ENCODE results near the gene ARHGEF25. TPM values are rescaled to one million over a fixed set of nuclear protein-coding genes. Genes with fewer than 3 reads are reported as not detected.
A peak's percentile ranks its signal among the peaks of the same experiment; 100 is the strongest.

ARHGEF25 gene
- total and polyA plus RNA-seq, 4 donors, result 65.6 to 253 (median 72.5) TPM

DNA sequence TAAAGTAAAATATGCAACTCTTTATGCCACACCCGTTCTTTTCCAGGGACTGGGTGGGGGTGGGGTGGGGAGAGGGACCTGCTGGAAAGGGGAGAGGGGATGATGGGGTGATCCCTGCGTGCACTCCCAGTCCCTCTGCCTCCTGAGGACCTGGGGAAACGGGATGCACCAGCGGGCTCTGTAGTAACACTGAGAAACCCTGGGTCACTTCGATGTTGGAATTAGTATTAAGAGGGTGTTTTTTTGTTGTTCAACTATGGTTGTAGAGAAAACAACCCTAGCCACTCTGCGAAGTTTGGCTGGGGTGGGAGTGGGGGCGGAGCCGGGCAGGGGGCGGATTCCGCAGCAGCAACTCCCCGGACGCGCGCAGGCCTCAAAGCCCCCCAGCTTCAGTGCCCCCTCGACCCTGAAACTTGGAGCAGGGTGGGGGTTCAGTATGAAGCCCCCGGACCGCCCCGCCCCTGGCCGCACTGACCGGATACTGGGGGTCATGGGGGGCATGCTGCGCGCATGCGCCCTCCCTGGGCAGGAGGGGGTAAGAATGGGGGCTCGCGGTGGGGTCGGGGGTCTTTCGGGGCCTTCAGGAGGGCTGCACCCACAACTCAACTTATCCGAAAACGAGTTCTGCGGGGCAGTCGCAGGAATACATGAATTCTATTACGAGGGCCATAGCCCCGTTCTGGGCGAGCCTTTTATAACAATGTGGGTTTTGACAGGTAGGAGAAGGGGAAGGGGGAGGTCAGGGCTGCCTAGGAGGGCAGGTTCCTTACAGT is 1.3 kb upstream of the ARHGEF25 start:
- ATAC-seq (ENCODE audit: low FRiP score) (peak; percentile 30), DNase-seq (no peak)
- no peaks in the 10 kb centered on the region for H3K27me3 ChIP-seq (ENCODE audit: control insufficient read depth in 1 of 2, insufficient read depth in 2 of 2, low read length in 1 of 2)
- WGBS, 2 donors, result 3 to 7% methylated on average over 32 to 34 of the region's 34 CpGs
- no peaks in the 10 kb centered on the region for H3K4me1 ChIP-seq (ENCODE audit: control insufficient read depth in 1 of 2, insufficient read depth in 2 of 2, low read length in 2 of 2)
- H3K27ac ChIP-seq (ENCODE audit: low read depth in 1 of 2, low read length in 2 of 2), result peak overlapping the region; percentile 77 to 84
- no peaks in the 10 kb centered on the region for H3K36me3 ChIP-seq (ENCODE audit: control insufficient read depth in 1 of 2, insufficient read depth in 2 of 2, low read length in 1 of 2)
- H3K9me3 ChIP-seq (ENCODE audit: control insufficient read depth, low read length), result no peaks in the 10 kb centered on the region
- H3K4me3 ChIP-seq (ENCODE audit: low read length in 2 of 2), result peak overlapping the region; percentile 23 to 86
- intact Hi-C loops (cut with DNase I), result no loop called here

- intact Hi-C loops (cut with DNase I), result no loop called here
- 1 to 3% methylated on average over 29 of the region's 29 CpGs for WGBS, 2 donors
Measured at GRCh38 chr12:57610554-57611107, 604 bp upstream of the ARHGEF25 start.

GRCh38 chr12:57611827-57612710 is 834 bp downstream of the ARHGEF25 start:
- no peak for DNase-seq
- no peaks in the 10 kb centered on the region for H3K9me3 ChIP-seq (ENCODE audit: control insufficient read depth, low read length)
- intact Hi-C loops (cut with DNase I), result no loop called here
- WGBS, 2 donors, result 7 to 10% methylated on average over 12 to 23 of the region's 23 CpGs
- no peaks in the 10 kb centered on the region for H3K4me1 ChIP-seq (ENCODE audit: control insufficient read depth in 1 of 2, insufficient read depth in 2 of 2, low read length in 2 of 2)
- ATAC-seq (ENCODE audit: low FRiP score), result no peak
- H3K27ac ChIP-seq (ENCODE audit: low read depth in 1 of 2, low read length in 2 of 2), result no peak overlapping the region
- peaks cover 0 to 7% of the 10 kb centered on the region in 2 donors for H3K36me3 ChIP-seq (ENCODE audit: control insufficient read depth in 1 of 2, insufficient read depth in 2 of 2, low read length in 1 of 2)
- no peaks in the 10 kb centered on the region for H3K27me3 ChIP-seq (ENCODE audit: control insufficient read depth in 1 of 2, insufficient read depth in 2 of 2, low read length in 1 of 2)
- H3K4me3 ChIP-seq (ENCODE audit: low read length in 2 of 2), result peak overlapping the region; percentile 62 to 86

More at GRCh38 chr12:57610554-57611107, 604 bp upstream of the ARHGEF25 start:
- Histone ChIP-seq H3K4me1 (ENCODE audit: control insufficient read depth in 1 of 2, insufficient read depth in 2 of 2, low read length in 2 of 2) (no peaks in the 10 kb centered on the region), H3K27ac (ENCODE audit: low read depth in 1 of 2, low read length in 2 of 2) (peak overlapping the region; percentile 77 to 87), H3K9me3 (ENCODE audit: control insufficient read depth, low read length) (no peaks in the 10 kb centered on the region), H3K4me3 (ENCODE audit: low read length in 2 of 2) (peak overlapping the region; percentile 62 to 86), H3K36me3 (ENCODE audit: control insufficient read depth in 1 of 2, insufficient read depth in 2 of 2, low read length in 1 of 2) (peaks cover 0 to under 1% of the 10 kb centered on the region in 2 donors), H3K27me3 (ENCODE audit: control insufficient read depth in 1 of 2, insufficient read depth in 2 of 2, low read length in 1 of 2) (no peaks in the 10 kb centered on the region)
- peak; percentile 75 for ATAC-seq (ENCODE audit: low FRiP score)
- peak; percentile 81 to 92 for DNase-seq

- no peak overlapping the region for H3K4me3 ChIP-seq (ENCODE audit: low read length in 2 of 2)
- 88 to 89% methylated on average over 10 of the region's 10 CpGs for WGBS, 2 donors
- intact Hi-C loops (cut with DNase I), result no loop called here
- DNase-seq (no peak), ATAC-seq (ENCODE audit: low FRiP score) (no peak)
- no peak overlapping the region for H3K27ac ChIP-seq (ENCODE audit: low read depth in 1 of 2, low read length in 2 of 2)
- no peaks in the 10 kb centered on the region for H3K27me3 ChIP-seq (ENCODE audit: control insufficient read depth in 1 of 2, insufficient read depth in 2 of 2, low read length in 1 of 2)
- H3K4me1 ChIP-seq (ENCODE audit: control insufficient read depth in 1 of 2, insufficient read depth in 2 of 2, low read length in 2 of 2), result no peaks in the 10 kb centered on the region
- no peaks in the 10 kb centered on the region for H3K9me3 ChIP-seq (ENCODE audit: control insufficient read depth, low read length)
- H3K36me3 ChIP-seq (ENCODE audit: control insufficient read depth in 1 of 2, insufficient read depth in 2 of 2, low read length in 1 of 2), result peaks cover 0 to 7% of the 10 kb centered on the region in 2 donors
Measured at GRCh38 chr12:57612711-57613426, 1.6 kb downstream of the ARHGEF25 start.

DNA sequence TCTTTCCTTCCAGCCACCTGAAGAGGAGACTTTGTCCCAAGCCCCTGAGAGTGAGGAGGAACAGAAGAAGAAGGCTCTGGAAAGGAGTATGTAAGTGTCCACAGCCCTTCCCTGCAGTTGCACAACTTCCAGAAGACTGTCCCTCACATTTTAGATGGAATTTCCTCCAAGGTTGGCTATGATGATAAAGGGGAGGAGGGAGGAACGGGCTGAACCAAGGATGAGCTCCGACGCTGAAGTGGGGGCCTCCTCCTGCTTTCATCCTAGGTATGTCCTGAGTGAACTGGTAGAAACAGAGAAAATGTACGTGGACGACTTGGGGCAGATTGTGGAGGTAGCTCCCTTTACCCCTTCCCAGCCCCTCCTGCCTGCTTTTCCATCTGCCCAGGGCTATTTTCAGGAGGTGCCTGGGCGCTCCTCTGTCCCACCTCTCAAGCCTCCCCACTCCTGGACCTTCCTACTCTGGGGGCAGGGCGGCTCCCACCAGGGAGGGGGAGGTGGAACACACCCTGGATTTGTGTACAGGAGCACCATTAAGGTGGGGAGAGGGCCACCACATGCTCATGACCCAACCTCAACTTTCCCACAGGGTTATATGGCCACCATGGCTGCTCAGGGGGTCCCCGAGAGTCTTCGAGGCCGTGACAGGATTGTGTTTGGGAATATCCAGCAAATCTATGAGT is 2.3 kb downstream of the ARHGEF25 start:
- WGBS, 2 donors, result 84 to 89% methylated on average over 10 of the region's 10 CpGs

GRCh38 chr12:57614178-57614947 is 3.1 kb downstream of the ARHGEF25 start:
- Histone ChIP-seq H3K27ac (ENCODE audit: low read depth in 1 of 2, low read length in 2 of 2) (no peak overlapping the region), H3K4me1 (ENCODE audit: control insufficient read depth in 1 of 2, insufficient read depth in 2 of 2, low read length in 2 of 2) (no peaks in the 10 kb centered on the region), H3K27me3 (ENCODE audit: control insufficient read depth in 1 of 2, insufficient read depth in 2 of 2, low read length in 1 of 2) (no peaks in the 10 kb centered on the region), H3K36me3 (ENCODE audit: control insufficient read depth in 1 of 2, insufficient read depth in 2 of 2, low read length in 1 of 2) (peaks cover 0 to 7% of the 10 kb centered on the region in 2 donors), H3K4me3 (ENCODE audit: low read length in 2 of 2) (no peak overlapping the region), H3K9me3 (ENCODE audit: control insufficient read depth, low read length) (no peaks in the 10 kb centered on the region)
- intact Hi-C loops (cut with DNase I), result no loop called here
- ATAC-seq (ENCODE audit: low FRiP score), result no peak
- DNase-seq, result no peak
- 61 to 65% methylated on average over 14 of the region's 14 CpGs for WGBS, 2 donors

More for the DNA sequence above, 2.3 kb downstream of the ARHGEF25 start:
- DNase-seq, result no peak
- Histone ChIP-seq H3K27ac (ENCODE audit: low read depth in 1 of 2, low read length in 2 of 2) (no peak overlapping the region), H3K4me1 (ENCODE audit: control insufficient read depth in 1 of 2, insufficient read depth in 2 of 2, low read length in 2 of 2) (no peaks in the 10 kb centered on the region), H3K27me3 (ENCODE audit: control insufficient read depth in 1 of 2, insufficient read depth in 2 of 2, low read length in 1 of 2) (no peaks in the 10 kb centered on the region), H3K9me3 (ENCODE audit: control insufficient read depth, low read length) (no peaks in the 10 kb centered on the region), H3K36me3 (ENCODE audit: control insufficient read depth in 1 of 2, insufficient read depth in 2 of 2, low read length in 1 of 2) (peaks cover 0 to 7% of the 10 kb centered on the region in 2 donors), H3K4me3 (ENCODE audit: low read length in 2 of 2) (no peak overlapping the region)
- no peak for ATAC-seq (ENCODE audit: low FRiP score)
- intact Hi-C loops (cut with DNase I), result no loop called here

- intact Hi-C loops (cut with DNase I), result no loop called here
- no peak for DNase-seq
- H3K27me3 ChIP-seq (ENCODE audit: control insufficient read depth in 1 of 2, insufficient read depth in 2 of 2, low read length in 1 of 2), result no peaks in the 10 kb centered on the region
- no peaks in the 10 kb centered on the region for H3K9me3 ChIP-seq (ENCODE audit: control insufficient read depth, low read length)
- H3K4me1 ChIP-seq (ENCODE audit: control insufficient read depth in 1 of 2, insufficient read depth in 2 of 2, low read length in 2 of 2), result no peaks in the 10 kb centered on the region
- H3K27ac ChIP-seq (ENCODE audit: low read depth in 1 of 2, low read length in 2 of 2), result no peak overlapping the region
- H3K4me3 ChIP-seq (ENCODE audit: low read length in 2 of 2), result no peak overlapping the region
- no peak for ATAC-seq (ENCODE audit: low FRiP score)
- peaks cover 0 to 7% of the 10 kb centered on the region in 2 donors for H3K36me3 ChIP-seq (ENCODE audit: control insufficient read depth in 1 of 2, insufficient read depth in 2 of 2, low read length in 1 of 2)
- WGBS, 2 donors, result 83% methylated on average over 11 of the region's 11 CpGs
Measured at GRCh38 chr12:57614948-57615500, 3.8 kb downstream of the ARHGEF25 start.
